ENCODE measurements around the gene ROR2.

Gene ROR2

GRCh38 chr9:91834740-91835139, 115.3 kb downstream of the ROR2 start:
- Histone ChIP-seq H3K9me3 (ENCODE audit: control insufficient read depth, insufficient read depth, low read length) (no peaks in the 10 kb centered on the region), H3K27me3 (ENCODE audit: control insufficient read depth, insufficient read depth, low read length) (no peaks in the 10 kb centered on the region), H3K27ac (ENCODE audit: low read length) (no peak overlapping the region), H3K4me1 (ENCODE audit: control insufficient read depth, insufficient read depth, low read length) (no peaks in the 10 kb centered on the region; the same call in 1 of the 2 replicates), H3K4me3 (ENCODE audit: low read length) (no peak overlapping the region), H3K36me3 (ENCODE audit: control insufficient read depth, insufficient read depth, low read length) (no peaks in the 10 kb centered on the region)
- DNase-seq (ENCODE audit: low read depth, low spot score) = no peak
- WGBS (ENCODE audit: insufficient coverage, insufficient read length) = no CpG with 5 or more reads among the region's 3 CpGs

DNA sequence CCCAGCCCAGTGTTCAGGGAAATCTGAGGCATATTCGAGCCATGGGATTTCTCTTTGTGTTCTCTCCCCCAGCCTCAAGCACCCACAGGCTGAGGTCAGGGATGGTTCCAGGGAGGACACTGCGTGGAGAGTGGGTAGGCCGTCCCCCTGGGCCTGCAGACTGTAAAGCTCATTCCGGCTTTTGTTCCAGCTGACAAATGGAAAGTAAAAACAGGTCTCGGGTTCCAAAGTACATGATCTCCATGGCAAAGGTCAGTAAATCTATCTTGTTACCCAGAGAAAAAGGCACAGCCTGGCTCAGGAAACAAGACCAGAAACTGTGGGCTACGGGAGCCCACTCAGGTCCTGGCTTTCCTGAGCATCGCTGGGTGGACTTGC, 116.2 kb downstream of the ROR2 start:
- Histone ChIP-seq H3K36me3 (ENCODE audit: control insufficient read depth, insufficient read depth, low read length) (no peaks in the 10 kb centered on the region), H3K4me1 (ENCODE audit: control insufficient read depth, insufficient read depth, low read length) (no peaks in the 10 kb centered on the region; the same call in 1 of the 2 replicates), H3K4me3 (ENCODE audit: low read length) (no peak overlapping the region), H3K9me3 (ENCODE audit: control insufficient read depth, insufficient read depth, low read length) (no peaks in the 10 kb centered on the region), H3K27ac (ENCODE audit: low read length) (no peak overlapping the region), H3K27me3 (ENCODE audit: control insufficient read depth, insufficient read depth, low read length) (no peaks in the 10 kb centered on the region)
- no CpG with 5 or more reads among the region's 7 CpGs for WGBS (ENCODE audit: insufficient coverage, insufficient read length)
- DNase-seq (ENCODE audit: low read depth, low spot score) = no peak

GRCh38 chr9:91833096-91833877, 116.7 kb downstream of the ROR2 start:
- no CpG with 5 or more reads among the region's 25 CpGs for WGBS (ENCODE audit: insufficient coverage, insufficient read length)
- Histone ChIP-seq H3K27me3 (ENCODE audit: control insufficient read depth, insufficient read depth, low read length) (no peaks in the 10 kb centered on the region), H3K36me3 (ENCODE audit: control insufficient read depth, insufficient read depth, low read length) (no peaks in the 10 kb centered on the region), H3K4me1 (ENCODE audit: control insufficient read depth, insufficient read depth, low read length) (no peaks in the 10 kb centered on the region; the same call in 1 of the 2 replicates), H3K9me3 (ENCODE audit: control insufficient read depth, insufficient read depth, low read length) (no peaks in the 10 kb centered on the region), H3K4me3 (ENCODE audit: low read length) (no peak overlapping the region), H3K27ac (ENCODE audit: low read length) (no peak overlapping the region)
- DNase-seq (ENCODE audit: low read depth, low spot score) = no peak

DNA sequence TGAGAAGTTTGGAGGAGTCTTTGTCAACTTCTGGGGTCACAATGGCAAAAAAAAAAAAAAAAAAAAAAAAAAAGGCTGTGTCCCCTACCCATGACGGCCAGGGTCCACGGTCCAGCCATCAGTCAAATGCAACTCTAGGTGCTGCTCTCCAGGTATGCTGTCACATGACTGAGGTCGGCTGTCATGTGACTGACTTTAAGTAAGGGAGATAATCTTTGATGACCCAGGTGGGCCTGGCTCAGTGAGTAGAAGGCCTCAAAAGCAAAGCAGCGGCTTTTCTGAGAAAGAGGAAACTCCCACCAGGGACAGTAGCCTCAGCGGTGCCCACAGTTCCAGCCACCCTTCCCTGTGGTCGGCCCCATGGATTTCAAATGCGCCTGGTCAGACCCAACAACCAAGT, 117.7 kb downstream of the ROR2 start:
- WGBS (ENCODE audit: insufficient coverage, insufficient read length) = no CpG with 5 or more reads among the region's 7 CpGs
- Histone ChIP-seq H3K27ac (ENCODE audit: low read length) (no peak overlapping the region), H3K27me3 (ENCODE audit: control insufficient read depth, insufficient read depth, low read length) (no peaks in the 10 kb centered on the region), H3K9me3 (ENCODE audit: control insufficient read depth, insufficient read depth, low read length) (no peaks in the 10 kb centered on the region), H3K36me3 (ENCODE audit: control insufficient read depth, insufficient read depth, low read length) (no peaks in the 10 kb centered on the region), H3K4me3 (ENCODE audit: low read length) (no peak overlapping the region), H3K4me1 (ENCODE audit: control insufficient read depth, insufficient read depth, low read length) (no peaks in the 10 kb centered on the region; the same call in 1 of the 2 replicates)
- no peak for DNase-seq (ENCODE audit: low read depth, low spot score)

DNA sequence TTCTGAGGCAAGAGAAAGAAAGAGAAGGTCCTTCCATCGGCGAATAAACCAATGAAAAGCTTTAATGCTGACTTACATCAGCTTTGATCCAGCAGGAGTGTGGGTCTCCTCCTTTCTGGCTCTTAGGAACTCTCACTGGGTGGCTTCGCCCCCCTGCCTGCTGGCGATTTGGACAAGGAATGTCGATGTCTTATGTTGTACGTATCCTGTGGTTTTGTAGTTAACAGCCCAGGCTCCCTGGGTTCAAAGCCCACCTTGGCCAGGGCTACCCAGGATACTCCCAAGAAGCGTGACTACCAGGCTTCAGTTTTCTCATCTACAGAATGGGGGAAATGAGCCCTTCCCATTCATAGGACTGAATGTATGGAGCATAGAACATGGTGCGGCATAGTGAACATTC, 124.2 kb downstream of the ROR2 start:
- H3K9me3 ChIP-seq (ENCODE audit: control insufficient read depth, insufficient read depth, low read length) = no peaks in the 10 kb centered on the region
- no peaks in the 10 kb centered on the region for H3K27me3 ChIP-seq (ENCODE audit: control insufficient read depth, insufficient read depth, low read length)
- DNase-seq (ENCODE audit: low read depth, low spot score) = no peak
- no peaks in the 10 kb centered on the region for H3K36me3 ChIP-seq (ENCODE audit: control insufficient read depth, insufficient read depth, low read length)
- WGBS (ENCODE audit: insufficient coverage, insufficient read length) = no CpG with 5 or more reads among the region's 8 CpGs
- H3K27ac ChIP-seq (ENCODE audit: low read length) = no peak overlapping the region
- no peak overlapping the region for H3K4me3 ChIP-seq (ENCODE audit: low read length)
- peaks cover 1% of the 10 kb centered on the region; the same call in 1 of the 2 replicates for H3K4me1 ChIP-seq (ENCODE audit: control insufficient read depth, insufficient read depth, low read length)

GRCh38 chr9:91825422-91825821, 124.6 kb downstream of the ROR2 start:
- Histone ChIP-seq H3K4me3 (ENCODE audit: low read length) (no peak overlapping the region), H3K27me3 (ENCODE audit: control insufficient read depth, insufficient read depth, low read length) (no peaks in the 10 kb centered on the region), H3K27ac (ENCODE audit: low read length) (no peak overlapping the region), H3K36me3 (ENCODE audit: control insufficient read depth, insufficient read depth, low read length) (no peaks in the 10 kb centered on the region), H3K9me3 (ENCODE audit: control insufficient read depth, insufficient read depth, low read length) (no peaks in the 10 kb centered on the region), H3K4me1 (ENCODE audit: control insufficient read depth, insufficient read depth, low read length) (peaks cover 1% of the 10 kb centered on the region; the same call in 1 of the 2 replicates)
- no peak for DNase-seq (ENCODE audit: low read depth, low spot score)
- WGBS (ENCODE audit: insufficient coverage, insufficient read length) = no CpG with 5 or more reads among the region's 4 CpGs

DNA sequence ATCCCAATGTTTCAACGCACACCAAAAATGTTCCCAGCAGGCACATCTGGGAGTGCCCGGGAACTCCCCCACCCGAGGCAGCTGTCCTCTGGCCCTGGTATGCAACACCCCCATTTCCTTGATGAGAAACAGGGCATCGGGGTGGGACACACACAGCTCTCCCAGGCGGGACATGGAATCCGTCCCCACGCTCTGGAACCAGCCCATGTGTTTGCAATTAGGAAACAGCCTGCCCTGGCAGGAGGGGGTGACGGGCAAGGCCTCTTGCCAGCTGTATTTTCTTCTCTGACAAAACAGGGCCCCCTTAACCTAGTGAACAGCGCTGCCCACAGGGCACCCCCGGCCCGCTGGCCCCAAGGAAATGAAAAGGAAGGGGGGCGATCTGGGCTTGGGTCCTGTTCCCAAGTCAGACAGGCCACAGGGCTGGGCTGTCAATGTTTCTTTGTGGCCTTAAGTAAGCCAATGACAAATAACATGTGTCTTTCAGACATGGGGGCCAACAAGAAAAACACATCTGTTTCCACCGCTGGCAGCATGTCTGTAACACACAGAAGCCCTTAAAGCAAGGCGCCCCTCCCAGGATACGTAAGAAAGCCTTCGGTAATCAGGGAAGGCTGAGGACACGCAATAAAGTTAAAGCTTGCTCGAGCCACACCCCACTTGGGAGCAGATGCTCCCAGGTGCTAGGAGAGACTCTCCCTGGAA, 125.3 kb downstream of the ROR2 start:
- Histone ChIP-seq H3K4me3 (ENCODE audit: low read length) (no peak overlapping the region), H3K9me3 (ENCODE audit: control insufficient read depth, insufficient read depth, low read length) (no peaks in the 10 kb centered on the region), H3K4me1 (ENCODE audit: control insufficient read depth, insufficient read depth, low read length) (peaks cover 1% of the 10 kb centered on the region; the same call in 1 of the 2 replicates), H3K36me3 (ENCODE audit: control insufficient read depth, insufficient read depth, low read length) (no peaks in the 10 kb centered on the region), H3K27me3 (ENCODE audit: control insufficient read depth, insufficient read depth, low read length) (no peaks in the 10 kb centered on the region), H3K27ac (ENCODE audit: low read length) (no peak overlapping the region)
- DNase-seq (ENCODE audit: low read depth, low spot score) = no peak
- no CpG with 5 or more reads among the region's 18 CpGs for WGBS (ENCODE audit: insufficient coverage, insufficient read length)

DNA sequence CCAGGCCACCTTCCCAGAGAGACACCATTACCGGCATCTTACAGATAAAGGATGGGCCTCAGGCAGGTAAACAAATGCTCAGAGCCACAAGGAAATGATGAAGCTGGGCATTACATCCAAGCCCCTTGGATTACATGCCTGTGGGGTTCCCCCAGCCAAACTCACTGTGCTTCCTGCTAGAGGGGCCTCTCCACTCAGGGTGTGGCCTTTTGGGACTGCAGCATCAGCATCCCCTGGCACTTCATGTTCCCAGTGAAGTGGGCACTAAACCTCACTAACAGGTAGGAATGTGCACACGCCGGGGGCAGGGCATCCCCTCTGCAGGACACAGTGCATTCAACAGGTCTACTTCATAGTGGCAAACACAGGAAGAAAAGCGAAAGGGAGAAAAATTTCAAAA, 125.9 kb downstream of the ROR2 start:
- DNase-seq (ENCODE audit: low read depth, low spot score) = no peak
- Histone ChIP-seq H3K36me3 (ENCODE audit: control insufficient read depth, insufficient read depth, low read length) (no peaks in the 10 kb centered on the region), H3K27ac (ENCODE audit: low read length) (no peak overlapping the region), H3K4me1 (ENCODE audit: control insufficient read depth, insufficient read depth, low read length) (peaks cover 1% of the 10 kb centered on the region; the same call in 1 of the 2 replicates), H3K4me3 (ENCODE audit: low read length) (no peak overlapping the region), H3K9me3 (ENCODE audit: control insufficient read depth, insufficient read depth, low read length) (no peaks in the 10 kb centered on the region), H3K27me3 (ENCODE audit: control insufficient read depth, insufficient read depth, low read length) (no peaks in the 10 kb centered on the region)
- no CpG with 5 or more reads among the region's 4 CpGs for WGBS (ENCODE audit: insufficient coverage, insufficient read length)

GRCh38 chr9:91820949-91821880, 128.8 kb downstream of the ROR2 start:
- H3K27me3 ChIP-seq (ENCODE audit: control insufficient read depth, insufficient read depth, low read length) = no peaks in the 10 kb centered on the region
- no peak for DNase-seq (ENCODE audit: low read depth, low spot score)
- H3K36me3 ChIP-seq (ENCODE audit: control insufficient read depth, insufficient read depth, low read length) = no peaks in the 10 kb centered on the region
- WGBS (ENCODE audit: insufficient coverage, insufficient read length) = no CpG with 5 or more reads among the region's 11 CpGs
- no peak overlapping the region for H3K27ac ChIP-seq (ENCODE audit: low read length)
- no peak overlapping the region for H3K4me3 ChIP-seq (ENCODE audit: low read length)
- peaks cover 4% of the 10 kb centered on the region for H3K4me1 ChIP-seq (ENCODE audit: control insufficient read depth, insufficient read depth, low read length)
- no peaks in the 10 kb centered on the region for H3K9me3 ChIP-seq (ENCODE audit: control insufficient read depth, insufficient read depth, low read length)

DNA sequence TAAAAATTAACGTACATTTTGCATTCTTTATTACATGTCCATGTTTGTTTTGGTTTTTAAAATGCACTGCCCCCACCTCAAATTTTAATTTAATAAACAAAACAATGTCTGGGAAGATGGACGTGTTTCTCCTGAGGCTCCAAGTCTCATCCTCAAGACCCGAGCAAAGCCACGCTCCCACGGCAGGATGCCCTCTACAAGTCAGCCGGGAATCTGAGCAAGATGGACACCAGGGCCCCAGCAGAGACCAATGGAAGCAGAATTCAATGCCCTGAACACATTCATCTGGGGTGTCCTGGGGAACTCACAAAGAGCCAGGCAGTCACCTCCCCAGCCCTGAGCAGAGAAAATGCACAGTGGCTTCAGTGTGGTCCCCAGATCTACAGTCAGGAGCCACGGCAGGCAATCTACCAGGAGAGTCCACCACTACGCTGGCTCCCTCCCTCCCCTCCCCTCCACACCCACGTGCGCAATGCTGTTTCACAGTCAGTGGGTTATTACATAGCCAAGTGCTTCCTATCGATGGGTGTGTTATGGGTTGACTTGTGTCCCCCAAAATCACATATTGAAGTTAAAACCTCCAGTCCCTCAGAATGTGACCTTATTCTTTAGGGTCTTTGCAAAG, 129.8 kb downstream of the ROR2 start:
- no peaks in the 10 kb centered on the region for H3K36me3 ChIP-seq (ENCODE audit: control insufficient read depth, insufficient read depth, low read length)
- H3K4me3 ChIP-seq (ENCODE audit: low read length) = no peak overlapping the region
- H3K27ac ChIP-seq (ENCODE audit: low read length) = no peak overlapping the region
- H3K9me3 ChIP-seq (ENCODE audit: control insufficient read depth, insufficient read depth, low read length) = no peaks in the 10 kb centered on the region
- WGBS (ENCODE audit: insufficient coverage, insufficient read length) = 100% methylated on average over 1 of the region's 11 CpGs
- no peaks in the 10 kb centered on the region for H3K27me3 ChIP-seq (ENCODE audit: control insufficient read depth, insufficient read depth, low read length)
- H3K4me1 ChIP-seq (ENCODE audit: control insufficient read depth, insufficient read depth, low read length) = peaks cover 2% of the 10 kb centered on the region
- DNase-seq (ENCODE audit: low read depth, low spot score) = no peak

Measured in iPS DF 6.9 (cell line).